Vagina (tissue), 2 donors: ENCODE measurements around the gene PRPF40B.

Source experiments
- CTCF ChIP-seq, 3 experiments: fragments of 450-650 bp in 2 of 3; fragments of 200-600 bp in 1 of 3; sonication (generic) in 1 of 3; IDR thresholded peaks; one replicate each; pipeline ENCODE4 v1.5.1; 2017 to 2019; ENCODE audit warnings: antibody characterized with exemption in 3 of 3, mild to moderate bottlenecking in 2 of 3, moderate library complexity in 2 of 3
- POLR2AphosphoS5 ChIP-seq, 2 donors: sonication (generic); formaldehyde crosslinking; IDR thresholded peaks; one replicate each; pipeline ENCODE4 v1.9.0; 2017; ENCODE audit warnings: antibody characterized with exemption in 2 of 2, mild to moderate bottlenecking in 2 of 2, low read depth in 1 of 2; ENCODE audit not compliant: insufficient read depth in 1 of 2

GRCh38 chr12:49669796-49670195 lies 46.4 kb downstream of the PRPF40B start:
- no peak for TF ChIP-seq CTCF (IDR thresholded peaks at IDR 0.05)
- no peak for TF ChIP-seq POLR2AphosphoS5 (IDR thresholded peaks at IDR 0.05; ENCODE audit: insufficient read depth in 1 of 2, low read depth in 1 of 2)
